ENCODE data around the gene CPTP.
A peak's percentile ranks its signal among the peaks of the same experiment; 100 is the strongest.

The CPTP gene

GRCh38 chr1:1324524-1325287 lies at the start of gene CPTP, which contains the start of gene INTS11:
CPTP (plus strand) TSS chr1:1324802; CDS start chr1:1326911, 2,109 bp downstream.
INTS11 (minus strand) TSS chr1:1324660; CDS start chr1:1324608, 52 bp downstream.
- DNase-seq (ENCODE audit: low read depth in 3 of 3, low spot score in 1 of 3) = peak; percentile 93 to 94 (median 93)

- no peak for DNase-seq (ENCODE audit: low read depth in 3 of 3, low spot score in 1 of 3)
Measured at GRCh38 chr1:1274931-1275431, 49.6 kb upstream of the CPTP start.

GRCh38 chr1:1275836-1276235 lies 48.8 kb upstream of the CPTP start:
- no peak for DNase-seq (ENCODE audit: low read depth in 3 of 3, low spot score in 1 of 3)

- DNase-seq (ENCODE audit: low read depth in 3 of 3, low spot score in 1 of 3) = no peak
Measured at GRCh38 chr1:1278620-1279019, 46.0 kb upstream of the CPTP start.

GRCh38 chr1:1279028-1279427 lies 45.6 kb upstream of the CPTP start:
- DNase-seq (ENCODE audit: low read depth in 3 of 3, low spot score in 1 of 3) = no peak

- no peak for DNase-seq (ENCODE audit: low read depth in 3 of 3, low spot score in 1 of 3)
Measured at GRCh38 chr1:1280782-1281481, 43.7 kb upstream of the CPTP start.

GRCh38 chr1:1281533-1282321 lies 42.9 kb upstream of the CPTP start:
- DNase-seq (ENCODE audit: low read depth in 3 of 3, low spot score in 1 of 3) = no peak

GRCh38 chr1:1282998-1283397 lies 41.6 kb upstream of the CPTP start:
- DNase-seq (ENCODE audit: low read depth in 3 of 3, low spot score in 1 of 3) = no peak

- DNase-seq (ENCODE audit: low read depth in 3 of 3, low spot score in 1 of 3) = no peak
Measured at GRCh38 chr1:1283821-1284220, 40.8 kb upstream of the CPTP start.

- no peak for DNase-seq (ENCODE audit: low read depth in 3 of 3, low spot score in 1 of 3)
Measured at GRCh38 chr1:1284221-1285101, 40.1 kb upstream of the CPTP start.

GRCh38 chr1:1285102-1285571 lies 39.5 kb upstream of the CPTP start:
- no peak for DNase-seq (ENCODE audit: low read depth in 3 of 3, low spot score in 1 of 3)

GRCh38 chr1:1285611-1286311 lies 38.8 kb upstream of the CPTP start:
- no peak for DNase-seq (ENCODE audit: low read depth in 3 of 3, low spot score in 1 of 3)

- no peak for DNase-seq (ENCODE audit: low read depth in 3 of 3, low spot score in 1 of 3)
Measured at GRCh38 chr1:1286313-1287261, 38.0 kb upstream of the CPTP start.

- no peak for DNase-seq (ENCODE audit: low read depth in 3 of 3, low spot score in 1 of 3)
Measured at GRCh38 chr1:1287288-1288110, 37.1 kb upstream of the CPTP start.

- DNase-seq (ENCODE audit: low read depth in 3 of 3, low spot score in 1 of 3) = peak in 1 of 3 donors; percentile 63
Measured at GRCh38 chr1:1290238-1290731, 34.3 kb upstream of the CPTP start.

- no peak for DNase-seq (ENCODE audit: low read depth in 3 of 3, low spot score in 1 of 3)
Measured at GRCh38 chr1:1291023-1291528, 33.5 kb upstream of the CPTP start.

All from stimulated activated CD4-positive, alpha-beta T cell treated with anti-CD3 and anti-CD28 coated beads, TNF-alpha, amount 100 ng/mL, for 1 hour (primary cell).